GM18505 (cell line): Measurements from ENCODE around the gene ZNF441.
"Not testable (repeated sequence)": the region's sequence is repeated elsewhere in the genome, so short reads cannot be mapped to it uniquely, and the experiment has no call there.

ENCODE experiments used
- ATAC-seq: cut with Tn5 transposase; IDR thresholded peaks from one replicate; pipeline ENCODE4 v1.9.1; 2021; ENCODE audit not compliant: unreplicated experiment
- POLR2A ChIP-seq: IDR thresholded peaks from 4 replicates; pipeline ENCODE4 v1.6.1; 2011; ENCODE audit warnings: borderline replicate concordance; ENCODE audit not compliant: insufficient read depth, insufficient read length; ENCODE audit errors: extremely low read depth

The ZNF441 gene

DNA sequence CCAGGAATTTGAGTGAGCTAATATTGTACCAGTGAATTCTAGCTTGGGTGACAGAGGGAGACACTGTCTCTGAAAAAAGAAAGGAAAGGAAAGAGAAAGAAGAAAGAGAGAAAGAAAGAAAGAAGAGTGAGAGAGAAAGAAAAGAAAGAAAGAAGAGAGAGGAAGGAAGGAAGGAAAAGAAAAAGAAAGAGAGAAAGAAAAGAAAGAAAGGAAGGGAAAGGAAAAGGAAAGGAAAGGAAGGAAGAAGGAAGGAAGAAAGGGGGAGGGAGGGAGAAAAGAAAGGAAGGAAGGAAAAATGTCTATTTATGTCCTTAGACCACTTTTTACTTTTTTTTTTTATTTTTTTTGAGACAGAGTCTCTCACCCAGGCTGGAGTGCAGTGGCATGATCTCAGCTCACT lies 26.1 kb downstream of the ZNF441 start:
- no peak for ATAC-seq
- TF ChIP-seq POLR2A = no peak

DNA sequence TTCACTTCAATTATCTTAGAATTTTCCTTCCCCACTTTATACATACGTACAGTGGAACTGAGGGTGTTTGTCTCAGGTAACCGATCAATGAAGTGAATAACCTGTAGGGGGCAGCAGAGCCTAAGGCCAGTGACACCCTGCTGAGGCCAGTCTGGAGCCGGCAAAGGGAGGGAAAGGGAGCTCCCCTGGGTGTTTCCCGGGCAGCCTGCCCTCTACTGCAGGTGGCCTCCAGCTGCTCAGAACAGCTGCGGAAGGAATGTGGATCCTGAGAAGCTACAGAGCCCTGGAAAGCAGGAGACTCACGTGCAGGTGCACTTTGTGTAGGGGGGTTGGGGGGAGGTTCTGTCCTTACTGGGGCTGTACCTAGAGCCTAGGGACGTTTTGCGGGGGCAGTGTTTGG lies 30.7 kb downstream of the ZNF441 start:
- TF ChIP-seq POLR2A = no peak
- peak; percentile 41 for ATAC-seq

GRCh38 chr19:11798391-11799330 lies 31.9 kb downstream of the ZNF441 start, which contains the start of gene ZNF491:
ZNF491 (plus strand) TSS chr19:11798523; CDS start chr19:11805954, 7,431 bp downstream.
- peak; percentile 67 for TF ChIP-seq POLR2A
- ATAC-seq = peak; percentile 91

GRCh38 chr19:11806354-11807098 lies 39.7 kb downstream of the ZNF441 start:
- no peak for TF ChIP-seq POLR2A
- no peak for ATAC-seq

GRCh38 chr19:11807099-11807380 lies 40.2 kb downstream of the ZNF441 start:
- no peak for TF ChIP-seq POLR2A
- ATAC-seq = no peak

GRCh38 chr19:11813703-11814028 lies 46.9 kb downstream of the ZNF441 start:
- no peak for TF ChIP-seq POLR2A
- ATAC-seq = no peak

DNA sequence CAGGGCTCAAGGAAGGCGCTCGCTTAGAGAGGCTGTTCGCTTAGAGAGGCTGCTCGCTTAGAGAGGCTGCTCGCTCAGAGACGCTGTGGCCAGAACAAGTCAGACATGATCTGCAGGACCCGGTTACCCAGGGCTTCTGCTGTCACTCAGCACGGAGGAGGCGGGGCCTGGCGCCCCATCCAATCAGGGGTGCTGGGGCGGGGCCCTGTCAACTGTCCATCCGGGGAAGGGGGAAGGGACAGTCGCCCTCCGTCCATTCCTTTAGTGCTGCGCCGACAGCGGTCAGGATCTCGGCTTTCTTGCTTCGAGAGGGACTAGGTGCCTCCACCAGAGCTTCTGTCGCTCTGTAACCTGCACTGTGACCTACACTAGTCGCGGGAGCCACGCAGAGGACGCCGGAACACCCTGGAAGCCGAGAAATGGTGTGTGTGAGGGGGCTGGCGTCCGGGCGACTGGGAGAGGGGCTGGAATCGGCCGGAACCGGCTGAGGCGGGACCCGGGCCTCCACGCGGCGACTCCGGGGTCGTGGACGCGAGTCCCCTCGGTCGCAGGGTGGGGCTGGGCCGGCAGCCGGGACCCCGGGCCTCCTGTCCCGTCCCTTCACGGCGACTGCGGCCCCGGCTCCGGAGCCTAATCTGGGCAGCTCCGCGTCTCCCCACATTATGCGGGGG lies 47.4 kb downstream of the ZNF441 start, which contains the start of gene ZNF440:
ZNF440 (plus strand) TSS at position 245 of the 671 bp plus-strand sequence; CDS start at position 420, 175 bp downstream.
- TF ChIP-seq POLR2A = peak; percentile 89
- ATAC-seq = peak; percentile 95

DNA sequence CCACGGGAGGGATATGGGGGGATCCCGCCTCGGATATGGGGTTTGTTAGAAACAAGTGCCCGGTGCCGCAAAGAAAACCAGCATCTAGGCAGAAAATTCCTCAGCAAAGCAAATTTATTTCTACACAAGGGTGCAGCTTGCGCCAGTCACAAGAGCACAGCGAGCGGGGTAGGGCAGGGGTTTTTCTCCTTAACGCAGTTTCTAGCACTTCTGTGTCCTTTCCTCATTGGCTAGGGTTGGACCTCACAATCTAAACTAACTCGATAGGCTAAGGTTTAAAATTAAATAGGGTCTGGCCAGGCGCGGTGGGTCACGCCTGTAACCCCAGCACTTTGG lies 47.9 kb downstream of the ZNF441 start:
- no peak for ATAC-seq
- no peak for TF ChIP-seq POLR2A

GRCh38 chr19:11821474-11822109 lies 54.8 kb downstream of the ZNF441 start:
- no peak for TF ChIP-seq POLR2A
- ATAC-seq = no peak

GRCh38 chr19:11828957-11829876 lies 62.4 kb downstream of the ZNF441 start:
- ATAC-seq = not testable (repeated sequence)

- ATAC-seq = no peak
- no peak for TF ChIP-seq POLR2A
These were observed 65.6 kb downstream of the ZNF441 start for GRCh38 chr19:11832253-11832912.

DNA sequence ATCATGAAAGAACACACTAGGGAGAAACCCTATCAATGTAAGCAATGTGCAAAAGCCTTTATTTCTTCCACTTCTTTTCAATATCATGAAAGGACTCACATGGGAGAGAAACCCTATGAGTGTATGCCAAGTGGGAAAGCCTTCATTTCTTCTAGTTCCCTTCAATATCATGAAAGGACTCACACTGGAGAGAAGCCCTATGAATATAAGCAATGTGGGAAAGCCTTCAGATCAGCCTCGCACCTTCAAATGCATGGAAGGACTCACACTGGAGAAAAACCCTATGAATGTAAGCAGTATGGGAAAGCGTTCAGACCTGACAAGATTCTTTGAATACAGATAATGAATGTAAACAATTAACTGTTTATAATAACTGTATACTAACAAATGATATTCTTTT lies 66.7 kb downstream of the ZNF441 start:
- no peak for ATAC-seq

More for the DNA sequence above, 66.7 kb downstream of the ZNF441 start:
- TF ChIP-seq POLR2A = no peak
